ENCODE data around the gene CBX8. TPM values are rescaled to one million over a fixed set of nuclear protein-coding genes. Genes with fewer than 3 reads are reported as not detected.
A peak's percentile ranks its signal among the peaks of the same experiment; 100 is the strongest.

CBX8 gene
- total and polyA plus RNA-seq, 2 donors from 2014 or later, result 3.5 to 6.2 TPM

DNA sequence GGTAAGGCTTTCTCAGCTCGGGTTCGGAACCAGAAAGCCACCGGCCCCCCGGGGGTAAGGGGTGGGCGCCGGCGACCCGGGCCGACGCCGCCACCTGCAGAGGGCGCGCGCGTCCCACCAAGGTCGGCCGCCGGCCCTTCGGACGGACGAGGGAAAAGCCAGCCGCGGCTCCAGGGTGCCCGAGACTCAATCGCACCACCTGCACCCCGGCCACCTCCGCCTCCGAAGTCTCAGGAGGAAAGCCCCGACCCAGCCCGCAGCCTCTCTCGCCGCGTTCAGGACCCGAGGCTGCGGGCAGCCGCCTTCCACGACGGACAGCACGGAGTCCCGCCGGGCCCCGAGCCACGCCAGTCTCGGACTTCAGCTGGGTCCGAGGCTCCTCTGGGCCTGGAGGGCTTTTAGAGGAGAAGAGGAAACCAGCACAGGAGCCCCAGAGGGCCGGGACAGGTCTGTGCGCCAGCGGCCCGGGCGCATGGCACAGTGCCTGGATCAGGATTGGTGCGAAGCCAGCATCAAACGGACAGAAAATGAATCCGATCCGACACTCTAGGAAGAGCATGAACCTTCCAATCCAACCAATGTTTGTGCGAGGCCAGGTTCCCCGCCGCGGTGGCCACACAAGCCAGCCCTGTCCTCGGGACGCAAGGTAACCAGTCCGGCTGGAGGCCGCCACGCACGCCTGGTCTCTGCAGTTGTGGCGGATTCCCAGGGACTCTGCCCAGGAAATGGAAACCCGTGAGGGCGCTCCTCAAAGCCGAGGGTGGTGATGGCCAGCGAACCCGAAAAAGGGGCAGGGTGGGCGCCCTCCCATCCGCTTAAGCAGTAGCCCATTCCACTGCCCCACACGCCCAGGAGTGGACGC lies 6.7 kb downstream of the CBX8 start:
- H3K27ac ChIP-seq (ENCODE audit: low read depth in 2 of 2, low read length in 2 of 2), result no peak overlapping the region
- DNase-seq, result peak in 4 of 5 donors; percentile 55 to 77 (median 69)
- H3K9me3 ChIP-seq (ENCODE audit: control insufficient read depth in 2 of 3, insufficient read depth in 1 of 3, low read length in 3 of 3), result no peaks in the 10 kb centered on the region
- peaks cover 0 to 2% (median 0%) of the 10 kb centered on the region in 3 donors for H3K36me3 ChIP-seq (ENCODE audit: control insufficient read depth in 2 of 3, insufficient read depth in 3 of 3, low read length in 3 of 3)
- H3K27me3 ChIP-seq (ENCODE audit: control insufficient read depth, insufficient read depth, low read length), result peaks cover 31% of the 10 kb centered on the region
- H3K4me3 ChIP-seq (ENCODE audit: low read length in 3 of 3), result no peak overlapping the region
- no peak for FAIRE-seq
- peaks cover 0 to 2% (median 0%) of the 10 kb centered on the region in 3 donors for H3K4me1 ChIP-seq (ENCODE audit: control insufficient read depth in 2 of 3, insufficient read depth in 2 of 3, low read depth in 1 of 3, low read length in 3 of 3)
- TF ChIP-seq, protein P1, sequence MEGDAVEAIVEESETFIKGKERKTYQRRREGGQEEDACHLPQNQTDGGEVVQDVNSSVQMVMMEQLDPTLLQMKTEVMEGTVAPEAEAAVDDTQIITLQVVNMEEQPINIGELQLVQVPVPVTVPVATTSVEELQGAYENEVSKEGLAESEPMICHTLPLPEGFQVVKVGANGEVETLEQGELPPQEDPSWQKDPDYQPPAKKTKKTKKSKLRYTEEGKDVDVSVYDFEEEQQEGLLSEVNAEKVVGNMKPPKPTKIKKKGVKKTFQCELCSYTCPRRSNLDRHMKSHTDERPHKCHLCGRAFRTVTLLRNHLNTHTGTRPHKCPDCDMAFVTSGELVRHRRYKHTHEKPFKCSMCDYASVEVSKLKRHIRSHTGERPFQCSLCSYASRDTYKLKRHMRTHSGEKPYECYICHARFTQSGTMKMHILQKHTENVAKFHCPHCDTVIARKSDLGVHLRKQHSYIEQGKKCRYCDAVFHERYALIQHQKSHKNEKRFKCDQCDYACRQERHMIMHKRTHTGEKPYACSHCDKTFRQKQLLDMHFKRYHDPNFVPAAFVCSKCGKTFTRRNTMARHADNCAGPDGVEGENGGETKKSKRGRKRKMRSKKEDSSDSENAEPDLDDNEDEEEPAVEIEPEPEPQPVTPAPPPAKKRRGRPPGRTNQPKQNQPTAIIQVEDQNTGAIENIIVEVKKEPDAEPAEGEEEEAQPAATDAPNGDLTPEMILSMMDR (IDR thresholded peaks at IDR 0.05; ENCODE audit: borderline replicate concordance, extremely low read depth, insufficient read depth), result peak; percentile 69
- no peak overlapping the region for H3K9ac ChIP-seq (ENCODE audit: low read length in 3 of 3)
- intact Hi-C loops (cut with DNase I), result no loop called here

DNA sequence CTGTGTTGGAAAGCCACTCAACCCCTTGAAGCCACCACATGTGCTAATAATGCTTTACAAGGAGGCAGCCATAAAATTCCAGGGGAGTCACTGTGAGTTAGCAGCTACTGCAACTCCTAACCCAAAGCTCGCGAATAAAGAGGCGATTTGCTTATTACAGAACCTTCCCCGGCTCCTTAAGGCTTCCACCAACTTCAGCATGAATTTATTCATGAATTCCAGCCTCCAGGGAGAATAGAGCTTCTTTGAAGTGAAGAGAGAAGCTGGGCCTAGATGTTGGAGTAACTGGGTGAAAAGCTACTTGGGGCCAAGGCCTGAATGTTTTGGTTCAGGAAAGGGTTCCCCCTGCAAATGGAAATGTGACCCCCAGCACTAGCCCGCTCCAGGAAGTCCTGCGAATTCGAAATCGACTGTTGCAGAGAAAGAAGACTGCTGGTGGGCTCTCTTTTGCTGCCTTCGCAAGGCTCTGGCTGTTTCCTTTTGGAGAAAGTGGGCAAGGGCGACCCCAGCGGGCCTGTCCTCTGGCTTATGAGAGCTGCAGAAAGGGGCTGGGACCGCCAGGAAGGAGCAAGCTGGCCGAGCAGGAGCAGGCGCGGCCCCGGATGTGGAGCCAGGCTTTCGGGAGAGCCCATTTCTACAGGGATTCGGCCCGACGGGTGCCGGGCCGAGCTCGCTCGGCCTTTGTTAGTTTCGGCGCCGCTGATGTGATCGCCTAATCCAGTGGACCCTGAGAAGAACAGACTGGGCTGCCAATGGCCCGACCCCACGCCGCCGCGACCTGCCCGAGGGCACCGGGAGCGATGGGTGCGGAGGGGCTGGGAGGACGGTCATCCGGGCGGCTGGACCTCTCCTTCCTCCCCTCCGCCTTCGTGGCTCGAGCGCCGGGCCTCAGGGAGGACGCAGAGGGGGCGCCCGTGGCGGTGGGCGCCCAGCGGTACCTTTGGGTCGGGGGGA lies 7.6 kb downstream of the CBX8 start:
- no peak for FAIRE-seq
- Histone ChIP-seq H3K36me3 (ENCODE audit: control insufficient read depth in 2 of 3, insufficient read depth in 3 of 3, low read length in 3 of 3) (no peaks in the 10 kb centered on the region), H3K4me3 (ENCODE audit: low read length in 3 of 3) (no peak overlapping the region), H3K4me1 (ENCODE audit: control insufficient read depth in 2 of 3, insufficient read depth in 2 of 3, low read depth in 1 of 3, low read length in 3 of 3) (peaks cover 0 to 2% (median 0%) of the 10 kb centered on the region in 3 donors), H3K27me3 (ENCODE audit: control insufficient read depth, insufficient read depth, low read length) (peaks cover 31% of the 10 kb centered on the region), H3K27ac (ENCODE audit: low read depth in 2 of 2, low read length in 2 of 2) (no peak overlapping the region), H3K9me3 (ENCODE audit: control insufficient read depth in 2 of 3, insufficient read depth in 1 of 3, low read length in 3 of 3) (no peaks in the 10 kb centered on the region), H3K9ac (ENCODE audit: low read length in 3 of 3) (no peak overlapping the region)
- peak; percentile 74 to 81 (median 80) for DNase-seq
- intact Hi-C loops (cut with DNase I), result no loop called here
- TF ChIP-seq, protein P1 (IDR thresholded peaks at IDR 0.05; ENCODE audit: borderline replicate concordance, extremely low read depth, insufficient read depth), result no peak

DNA sequence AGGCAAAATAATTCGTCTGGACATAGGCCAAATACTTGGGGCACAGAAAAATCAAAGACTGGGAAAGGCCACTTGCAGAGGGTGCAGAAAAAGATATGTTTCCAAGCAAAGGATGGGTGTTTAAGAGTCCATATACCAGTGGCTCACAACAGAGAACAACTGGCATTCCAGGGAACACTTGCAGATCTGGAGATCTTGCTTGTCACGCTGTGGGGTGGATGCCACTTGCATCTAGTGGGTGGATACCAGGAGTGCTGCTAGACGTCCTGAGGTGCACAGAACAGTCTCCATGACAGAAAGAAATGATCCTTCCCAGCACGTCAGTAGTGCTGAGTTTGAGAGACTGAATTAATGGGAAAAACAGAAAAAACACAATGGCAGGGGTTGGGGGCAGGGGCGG lies 8.4 kb downstream of the CBX8 start:
- DNase-seq (no peak), FAIRE-seq (no peak)
- H3K27me3 ChIP-seq (ENCODE audit: control insufficient read depth, insufficient read depth, low read length), result peaks cover 31% of the 10 kb centered on the region
- no peak overlapping the region for H3K4me3 ChIP-seq (ENCODE audit: low read length in 3 of 3)
- no peaks in the 10 kb centered on the region for H3K9me3 ChIP-seq (ENCODE audit: control insufficient read depth in 2 of 3, insufficient read depth in 1 of 3, low read length in 3 of 3)
- TF ChIP-seq, protein P1 (IDR thresholded peaks at IDR 0.05; ENCODE audit: borderline replicate concordance, extremely low read depth, insufficient read depth), result no peak
- intact Hi-C loops (cut with DNase I), result no loop called here
- H3K4me1 ChIP-seq (ENCODE audit: control insufficient read depth in 2 of 3, insufficient read depth in 2 of 3, low read depth in 1 of 3, low read length in 3 of 3), result no peaks in the 10 kb centered on the region
- H3K27ac ChIP-seq (ENCODE audit: low read depth in 2 of 2, low read length in 2 of 2), result no peak overlapping the region
- H3K9ac ChIP-seq (ENCODE audit: low read length in 3 of 3), result no peak overlapping the region
- no peaks in the 10 kb centered on the region for H3K36me3 ChIP-seq (ENCODE audit: control insufficient read depth in 2 of 3, insufficient read depth in 3 of 3, low read length in 3 of 3)

Data from kidney (tissue), 14 donors.